Left forelimb (tissue), 1 donor: Measurements from ENCODE around the gene SLCO3A1.
"Not testable (repeated sequence)": the region's sequence is repeated elsewhere in the genome, so short reads cannot be mapped to it uniquely, and the experiment has no call there.

Experiments used
- DNase-seq: peaks from one replicate; pipeline ENCODE4 v3.0.0-alpha.2; 2018; ENCODE audit warnings: low spot score

The SLCO3A1 gene

DNA sequence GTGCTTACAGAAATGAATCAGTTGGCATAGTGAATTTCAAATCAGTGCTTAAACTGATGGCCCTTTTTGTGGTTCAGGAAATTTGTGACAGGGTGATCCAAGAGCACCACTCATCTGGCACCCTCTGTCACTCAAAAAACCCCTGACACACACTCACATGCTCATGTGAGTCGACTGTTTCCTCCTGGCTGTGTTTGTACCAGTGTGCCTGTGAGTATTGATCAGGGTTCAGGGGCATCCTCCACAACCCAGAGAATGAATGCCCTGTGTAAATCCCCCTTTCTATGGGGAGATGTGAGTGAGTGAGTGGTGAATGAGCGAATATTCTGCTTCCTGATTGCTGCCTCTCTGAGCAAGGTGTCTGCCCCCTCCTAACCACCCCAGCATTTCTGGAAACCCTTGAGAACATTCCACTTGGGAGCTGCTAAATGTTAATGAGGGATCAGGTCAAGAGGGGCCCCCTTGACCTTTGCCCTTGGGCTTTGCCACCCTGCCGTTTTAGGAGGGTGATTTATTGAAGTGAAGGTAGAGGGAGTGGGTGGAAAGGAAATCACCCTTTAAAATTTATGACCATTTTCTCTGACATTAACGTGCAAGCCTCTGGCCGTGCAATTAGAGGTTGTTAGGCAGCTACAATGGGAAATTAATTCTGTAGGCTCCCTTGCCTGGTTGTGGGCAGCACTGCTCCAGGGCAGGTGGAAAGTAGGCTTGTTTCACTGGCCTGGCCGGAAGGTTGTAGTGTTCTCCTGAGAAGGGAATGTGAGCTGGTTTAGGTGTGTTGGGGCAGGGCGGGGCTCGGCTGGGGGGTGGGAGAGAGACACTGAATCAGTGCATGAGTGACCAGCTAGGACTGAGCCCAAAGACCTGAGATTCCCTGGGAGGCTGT lies 87.2 kb downstream of the SLCO3A1 start:
- no peak for DNase-seq

DNA sequence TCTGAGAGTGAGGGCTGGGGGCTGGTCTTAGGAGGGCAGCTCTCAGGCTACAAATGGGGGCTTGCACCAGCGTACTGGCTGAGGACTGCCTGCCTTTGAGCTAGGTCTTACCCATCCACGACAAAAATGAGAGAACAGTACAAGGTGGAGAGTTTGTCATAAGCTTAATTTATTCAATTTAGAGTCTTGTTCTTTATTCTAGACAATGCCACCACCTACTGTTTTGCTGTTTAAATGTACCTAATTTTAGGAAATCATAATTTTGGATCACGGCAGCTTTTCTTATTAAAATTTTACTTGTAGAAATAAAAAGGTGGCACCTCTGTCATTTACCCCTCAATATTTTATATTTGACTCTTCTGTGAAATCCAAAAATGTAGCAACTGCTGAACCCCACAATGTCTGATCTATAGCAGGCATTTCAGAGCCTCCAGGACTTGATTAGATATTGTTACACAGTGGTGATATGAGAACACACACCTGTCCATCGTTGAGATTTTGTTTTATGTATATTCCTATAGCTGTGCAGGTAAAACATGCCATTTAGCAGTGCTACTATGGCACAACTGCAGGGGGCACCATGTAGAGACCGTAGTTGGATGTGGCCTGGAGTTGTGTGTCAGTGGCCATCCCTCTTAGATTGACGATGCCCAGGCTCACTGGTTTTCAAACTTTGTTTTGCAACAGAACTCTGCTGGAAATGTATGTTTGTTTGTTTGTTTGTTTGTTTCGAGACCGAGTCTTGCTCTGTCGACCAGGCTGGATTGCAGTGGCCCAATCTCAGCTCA lies 88.6 kb downstream of the SLCO3A1 start:
- no peak for DNase-seq

DNA sequence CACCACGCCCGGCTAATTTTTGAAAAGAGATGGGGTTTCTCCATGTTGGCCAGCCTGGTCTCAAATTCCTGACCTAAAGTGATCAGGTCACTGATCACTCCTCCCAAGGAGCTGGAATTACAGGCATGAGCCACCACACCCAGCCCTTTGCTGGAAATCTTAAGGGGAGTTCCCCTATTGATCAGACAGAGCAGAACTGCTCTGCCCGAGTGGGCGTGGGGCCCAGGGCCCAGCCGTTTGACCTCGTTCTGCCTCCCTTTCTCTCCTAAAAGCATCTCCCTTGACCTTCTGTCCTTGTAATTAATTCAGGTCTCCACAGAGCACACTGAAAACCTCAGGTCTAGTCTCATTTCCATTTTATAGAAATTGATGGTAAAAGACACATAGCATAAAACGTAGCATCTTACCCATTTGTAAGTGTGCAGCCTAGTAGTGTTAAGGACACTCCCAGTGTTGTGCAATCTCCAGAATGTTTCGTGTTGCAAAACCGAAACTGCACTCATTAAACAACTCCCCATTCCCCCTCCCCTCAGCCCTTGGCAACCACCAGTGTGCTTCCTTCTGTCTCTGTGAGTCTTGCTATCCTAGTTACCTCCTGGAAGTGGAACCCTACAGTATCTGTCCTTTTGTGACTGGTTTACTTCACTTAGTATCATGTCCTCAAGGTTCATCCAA lies 89.3 kb downstream of the SLCO3A1 start:
- DNase-seq, result no peak

DNA sequence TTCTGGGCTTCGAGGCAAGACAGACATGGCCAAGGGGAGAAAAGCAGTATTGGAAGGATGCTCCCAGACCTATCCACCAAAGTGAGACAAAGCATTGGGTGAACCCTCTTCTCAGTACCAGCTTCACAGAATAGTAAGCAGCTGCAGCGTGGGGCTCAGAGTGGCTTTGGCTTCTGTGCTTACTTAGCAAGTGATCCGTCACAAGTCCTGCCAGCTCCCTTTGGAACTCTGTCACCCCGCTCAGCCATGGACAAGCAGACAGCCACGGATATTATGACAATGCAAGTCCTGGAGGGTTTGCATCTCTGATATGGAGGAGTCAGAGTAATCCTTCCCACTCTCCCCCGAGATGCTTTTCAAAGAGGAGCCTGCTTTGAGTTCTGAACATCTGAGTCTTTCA lies 90.8 kb downstream of the SLCO3A1 start:
- no peak for DNase-seq

DNA sequence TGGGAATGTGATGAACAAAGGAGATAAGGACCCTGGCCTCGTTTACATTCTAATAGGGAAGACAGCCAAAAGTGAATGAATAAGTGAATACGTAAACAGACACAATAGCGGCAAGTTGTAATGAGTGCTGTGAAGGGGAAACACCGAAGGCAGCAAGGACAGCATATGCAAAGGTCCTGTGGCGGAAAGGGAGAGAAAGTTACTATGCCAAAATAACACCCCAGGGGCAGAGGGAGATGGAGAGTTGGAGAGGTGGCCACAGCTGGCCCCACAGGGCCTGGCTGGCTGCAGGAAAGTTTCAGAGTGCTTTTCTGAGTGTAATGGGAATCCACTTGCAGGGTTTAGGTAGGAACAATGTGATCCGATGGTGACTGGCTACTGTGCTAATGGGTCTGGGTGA lies 91.9 kb downstream of the SLCO3A1 start:
- DNase-seq, result no peak

DNA sequence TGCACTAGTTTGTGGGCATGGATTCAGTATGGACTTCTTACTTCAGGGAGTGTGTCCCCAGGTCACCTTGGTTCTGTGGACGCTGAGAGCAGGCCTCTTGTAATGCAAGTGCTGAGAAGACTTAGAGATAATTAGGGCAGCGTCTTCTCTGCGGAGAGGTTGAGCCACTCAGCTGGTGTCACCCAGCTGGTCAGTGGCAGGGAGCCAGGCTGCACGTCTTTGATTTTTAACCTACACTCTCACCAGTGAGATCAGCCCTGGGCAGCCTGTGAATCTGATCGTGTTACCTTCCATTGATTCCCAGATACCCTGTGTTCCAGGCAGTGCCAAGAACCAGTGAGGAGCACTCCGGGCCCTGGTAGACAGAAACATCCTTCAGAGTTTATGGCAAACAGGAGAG lies 92.6 kb downstream of the SLCO3A1 start:
- no peak for DNase-seq

DNA sequence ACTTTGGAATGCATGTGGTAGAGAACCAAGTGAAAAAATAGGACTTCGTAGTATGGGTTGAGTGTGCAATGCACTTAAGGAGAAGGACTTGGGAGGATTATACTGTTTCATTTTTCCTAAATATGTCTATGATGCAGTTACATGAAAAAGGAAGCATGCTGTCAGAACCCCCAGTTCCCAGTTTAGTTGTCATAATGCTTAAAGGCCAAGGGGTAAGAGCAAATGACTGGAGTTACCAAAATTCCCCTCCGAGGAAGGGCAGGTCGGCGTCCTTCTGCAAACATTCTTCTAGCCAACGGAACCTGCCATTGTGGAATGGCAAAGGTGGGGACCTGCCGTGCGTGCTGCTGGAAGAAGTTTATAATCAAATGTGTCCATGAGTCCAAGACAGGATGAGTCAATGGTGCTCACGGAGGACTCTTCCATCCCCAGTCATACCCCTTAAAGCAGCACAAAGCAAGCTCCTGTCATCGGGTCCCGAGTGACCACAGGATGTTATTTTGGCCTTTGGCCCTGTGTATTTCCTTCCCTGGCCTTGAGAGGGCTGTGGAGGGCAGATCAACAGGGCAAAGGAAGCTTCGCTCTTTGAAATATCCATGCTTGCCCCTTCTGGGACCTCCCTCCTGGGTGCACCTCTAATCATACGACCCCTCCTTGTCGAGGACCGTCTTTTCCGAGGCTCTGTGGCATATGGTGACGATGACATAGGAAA lies 93.2 kb downstream of the SLCO3A1 start:
- no peak for DNase-seq

DNA sequence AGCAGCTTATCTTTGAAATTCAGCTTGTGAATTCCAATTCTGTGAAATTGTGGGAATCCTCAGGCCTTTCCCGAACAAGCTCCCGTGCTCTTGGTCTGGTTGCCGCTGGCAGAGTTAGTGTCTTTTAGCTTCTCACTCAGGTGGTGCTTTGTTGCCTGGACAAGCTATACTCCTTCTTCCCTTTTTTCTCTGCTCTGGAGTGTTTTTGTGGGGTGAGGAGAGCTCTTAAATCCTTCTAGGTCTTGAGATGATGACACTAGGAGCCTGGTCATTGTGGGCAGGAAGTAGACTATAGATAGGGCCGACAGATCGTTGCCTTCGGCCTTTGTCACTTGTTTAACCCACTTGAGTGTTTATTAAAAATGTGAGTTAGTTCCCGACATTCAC lies 93.8 kb downstream of the SLCO3A1 start:
- DNase-seq, result no peak

DNA sequence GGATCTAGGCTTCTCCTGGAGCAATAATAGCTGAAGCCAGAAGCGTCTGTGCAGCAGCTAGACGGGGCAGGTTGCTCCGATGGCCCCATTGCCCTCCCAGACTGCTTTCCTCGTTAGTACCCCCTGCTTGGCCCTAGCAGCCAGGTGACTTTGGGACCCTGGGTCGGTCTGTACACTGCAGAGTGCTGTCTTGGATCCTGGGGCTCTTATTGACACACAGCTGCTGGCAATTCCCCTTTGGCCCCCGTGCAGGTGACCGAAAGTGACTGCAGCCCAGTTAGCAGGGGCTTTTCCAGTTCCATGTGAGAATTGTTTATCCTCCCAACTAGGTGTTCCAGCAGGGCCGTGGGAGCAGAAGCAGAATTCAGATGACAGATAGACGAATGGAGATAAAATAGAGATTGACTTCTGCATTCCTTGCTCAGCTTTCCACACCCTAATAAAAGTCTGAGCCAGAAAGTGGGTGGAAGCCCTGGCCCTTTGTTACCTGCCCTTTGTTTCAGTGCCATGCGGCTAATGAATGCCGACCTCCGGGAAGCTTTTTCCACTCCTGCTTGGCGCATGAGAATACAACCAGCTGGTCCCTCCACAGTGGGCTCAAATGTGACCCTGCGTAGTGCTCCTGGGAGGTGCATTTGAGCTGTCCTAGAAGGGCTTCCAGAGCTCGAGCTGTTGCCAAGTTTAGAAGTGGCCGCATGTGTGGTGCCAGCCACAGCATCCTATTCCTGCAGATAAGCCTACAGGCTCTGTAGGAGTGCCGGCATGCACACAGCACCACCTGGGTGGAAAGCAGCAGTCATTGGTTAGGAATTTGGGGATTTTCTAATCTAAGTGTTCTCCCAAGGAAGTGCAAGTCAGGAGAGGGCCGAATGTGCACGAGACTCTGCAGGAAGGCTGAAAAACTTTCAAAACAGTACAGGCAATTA lies 94.4 kb downstream of the SLCO3A1 start:
- no peak for DNase-seq

DNA sequence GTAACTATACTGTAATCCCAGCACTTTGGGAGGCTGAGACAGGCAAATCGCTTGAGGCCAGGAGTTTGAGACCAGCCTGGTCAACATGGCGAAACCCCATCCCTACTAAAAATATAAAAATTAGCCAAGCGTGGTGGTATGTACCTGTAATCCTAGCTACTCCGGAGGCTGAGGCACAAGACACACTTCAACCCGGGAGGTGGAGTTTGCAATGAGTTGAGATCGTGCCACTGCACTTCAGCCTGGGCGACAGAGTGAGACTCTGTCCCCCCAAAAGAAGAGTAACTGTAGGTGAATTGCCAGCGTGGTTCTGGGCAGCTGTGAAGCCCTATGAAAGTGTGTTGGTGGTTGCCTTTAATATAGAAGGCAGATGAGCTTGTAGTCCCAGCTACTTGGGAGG lies 95.9 kb downstream of the SLCO3A1 start:
- DNase-seq, result no peak

DNA sequence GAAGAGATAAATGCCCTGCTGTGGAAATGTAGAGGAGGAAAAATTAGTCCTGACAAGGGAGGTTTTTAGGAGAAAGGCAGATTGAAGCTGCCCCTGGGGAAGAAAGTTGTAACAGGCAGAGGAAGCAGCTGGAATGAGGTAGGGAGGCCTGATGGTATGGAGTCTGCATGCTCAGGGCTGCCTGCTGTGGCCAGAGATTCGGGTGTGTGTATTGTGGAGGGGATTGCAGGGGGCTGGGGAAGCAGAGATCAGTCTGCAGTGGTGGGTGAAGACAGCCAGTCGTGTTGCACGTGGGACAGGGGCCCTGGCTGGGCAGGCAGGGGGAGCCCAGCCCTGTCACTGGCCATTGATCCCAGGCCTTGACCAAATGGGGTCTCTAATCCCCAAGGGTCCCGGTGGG lies 96.5 kb downstream of the SLCO3A1 start:
- DNase-seq, result no peak

DNA sequence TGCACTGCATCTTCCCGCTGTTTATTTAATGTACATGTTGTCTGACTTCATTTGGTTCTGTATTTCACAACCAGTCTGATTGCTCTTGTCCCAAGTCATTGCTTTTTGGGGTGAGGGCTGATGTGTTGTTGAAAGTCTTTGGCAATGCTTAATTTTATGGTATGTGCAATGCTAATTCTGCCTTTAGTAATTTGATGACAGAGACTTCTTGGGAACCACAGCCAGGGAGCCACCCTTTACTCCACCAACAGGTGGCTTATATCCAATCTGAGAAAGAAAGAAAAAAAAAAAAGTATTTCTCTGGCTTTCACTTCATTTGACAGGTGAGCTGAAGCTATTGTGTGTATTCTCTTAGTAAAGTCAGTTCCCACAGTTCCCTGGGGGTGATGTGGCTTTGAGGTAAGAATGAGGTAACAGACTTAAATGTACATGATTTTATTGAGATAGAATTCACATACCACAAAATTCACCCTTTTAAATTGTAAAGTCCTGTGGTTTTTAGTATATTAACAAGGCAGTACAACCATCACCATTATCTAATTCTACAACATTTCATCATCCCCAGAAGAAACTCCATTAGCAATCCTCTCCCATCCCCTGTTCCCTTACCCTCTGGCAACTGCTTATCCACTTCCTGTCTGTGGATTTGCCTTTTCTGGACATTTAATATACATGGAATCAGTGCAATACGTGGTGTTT lies 97.3 kb downstream of the SLCO3A1 start:
- no peak for DNase-seq

DNA sequence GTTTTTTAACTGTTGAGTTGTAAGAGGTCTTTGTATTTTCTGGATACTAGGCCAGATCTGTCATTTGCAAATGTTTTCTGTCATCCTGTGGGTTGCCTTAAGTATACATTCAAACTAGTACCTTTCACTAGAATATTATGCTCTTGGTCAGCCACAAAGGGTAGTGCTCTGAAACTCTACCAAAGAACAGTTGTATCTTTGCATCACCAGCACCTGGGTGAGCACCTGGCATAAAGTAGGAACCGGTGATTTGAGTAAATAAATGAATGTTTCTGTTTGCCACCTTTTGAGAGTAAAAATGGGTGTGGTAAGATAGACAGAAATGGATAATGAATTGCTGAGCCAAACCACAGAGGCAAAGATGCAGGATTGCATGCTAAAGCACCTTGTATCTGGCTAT lies 98.7 kb downstream of the SLCO3A1 start:
- no peak for DNase-seq

DNA sequence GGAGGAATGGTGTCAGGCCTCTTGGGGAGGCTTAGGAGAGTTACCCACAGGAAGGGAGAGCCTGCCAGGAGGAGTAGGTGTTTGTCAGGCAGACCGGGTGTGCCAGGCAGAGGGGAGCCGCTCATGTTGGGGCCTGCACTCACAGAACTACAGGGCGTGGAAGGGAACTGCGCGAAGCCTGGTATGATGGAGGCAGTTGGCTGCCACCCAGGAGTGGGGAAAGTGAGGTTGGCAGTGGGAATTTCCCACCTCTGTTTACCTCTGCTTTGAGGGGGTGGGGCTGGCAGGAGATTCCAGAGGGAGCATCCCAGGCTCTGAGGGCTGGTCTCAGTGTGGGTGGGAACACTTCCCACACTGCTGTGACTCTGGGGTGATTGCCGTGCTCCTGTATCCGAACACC lies 99.9 kb downstream of the SLCO3A1 start:
- no peak for DNase-seq

DNA sequence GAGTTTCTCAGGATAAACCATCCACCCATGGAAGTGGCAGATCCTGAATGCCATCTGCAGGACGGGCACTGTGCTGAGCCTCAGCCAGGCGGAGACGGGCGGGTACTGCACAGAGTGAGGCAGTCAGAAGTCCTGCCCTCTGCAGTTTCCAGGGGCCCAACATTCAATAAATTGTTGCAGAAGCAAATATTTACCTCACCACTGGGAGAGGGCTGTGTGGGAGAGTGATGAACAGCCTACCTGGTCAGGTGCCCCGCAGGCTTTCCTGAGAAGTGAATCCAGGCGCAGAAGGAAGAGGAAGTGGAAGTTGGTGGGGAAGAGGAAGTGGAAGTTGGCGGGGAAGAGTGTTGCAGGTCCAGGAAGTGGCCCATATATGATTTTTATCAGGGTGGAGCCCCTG lies 100.8 kb downstream of the SLCO3A1 start:
- DNase-seq, result no peak

DNA sequence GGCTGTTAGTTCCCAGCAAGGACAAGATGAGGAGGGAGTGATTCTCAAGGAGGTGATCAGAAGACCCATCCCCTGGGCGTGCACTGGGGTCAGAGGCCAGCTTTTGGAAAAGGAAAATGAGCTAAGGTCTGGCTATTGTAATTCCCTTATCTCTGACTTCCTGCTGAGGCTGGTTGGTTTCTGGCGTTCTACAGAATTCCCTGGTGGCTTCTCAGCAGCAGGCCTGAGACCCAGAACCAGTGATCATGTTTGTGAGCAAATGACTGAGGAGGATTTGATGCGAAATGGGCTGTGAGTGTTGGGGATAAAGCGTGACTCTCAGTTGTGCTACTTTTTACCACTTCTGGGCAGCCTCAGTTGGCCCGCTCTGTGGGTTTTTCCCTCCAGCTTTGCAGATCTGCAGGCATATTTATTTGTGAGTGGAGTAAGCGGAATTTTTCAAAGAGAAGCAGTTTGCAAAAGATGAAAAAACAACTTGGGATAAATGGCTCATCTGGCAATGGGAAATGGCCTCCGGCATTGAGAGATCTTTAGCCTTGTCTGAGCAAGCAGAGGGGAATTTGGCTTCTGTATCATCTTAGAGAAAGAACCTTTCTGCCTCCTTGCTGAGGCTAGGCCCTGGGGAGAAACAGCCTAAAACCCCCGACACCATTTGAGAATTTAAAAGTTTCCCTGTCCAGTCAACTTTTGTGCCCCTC lies 102.7 kb downstream of the SLCO3A1 start:
- DNase-seq, result no peak

DNA sequence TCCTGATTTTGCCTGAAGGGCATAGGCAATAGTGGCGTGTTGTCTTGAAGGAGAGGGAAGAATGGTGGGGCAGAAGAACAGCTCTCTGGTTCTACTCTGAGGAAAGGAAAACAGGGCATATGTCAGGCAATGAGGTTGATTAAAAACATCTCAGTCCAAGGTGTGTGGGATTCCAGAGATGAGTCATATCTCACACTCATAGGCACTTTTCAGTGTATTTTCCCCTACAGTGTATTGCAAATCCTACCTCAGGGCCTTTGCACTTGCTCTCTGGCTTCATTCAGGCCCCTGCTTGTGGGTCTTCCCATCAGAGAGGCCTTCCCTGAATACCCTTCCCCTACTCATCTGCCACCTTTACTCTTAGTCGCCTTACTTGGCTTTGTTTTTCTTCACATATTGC lies 107.8 kb downstream of the SLCO3A1 start:
- DNase-seq, result no peak

DNA sequence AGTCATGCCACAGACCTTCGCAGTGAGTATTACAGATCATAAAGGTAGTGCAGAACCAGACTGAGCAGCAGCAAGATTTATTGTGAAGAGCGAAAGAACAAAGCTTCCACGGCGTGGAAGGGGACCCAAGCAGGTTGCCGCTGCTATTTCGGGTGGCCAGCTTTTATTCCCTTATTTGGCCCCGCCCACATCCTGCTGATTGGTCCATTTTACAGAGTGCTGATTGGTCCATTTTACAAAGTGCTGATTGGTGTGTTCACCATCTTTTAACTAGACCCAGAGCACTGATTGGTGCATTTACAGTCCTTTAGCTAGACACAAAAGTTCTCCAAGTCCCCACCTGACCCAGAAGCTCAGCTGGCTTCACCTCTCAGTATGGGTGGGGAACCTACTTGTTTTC lies 110.2 kb downstream of the SLCO3A1 start:
- not testable (repeated sequence) for DNase-seq

DNA sequence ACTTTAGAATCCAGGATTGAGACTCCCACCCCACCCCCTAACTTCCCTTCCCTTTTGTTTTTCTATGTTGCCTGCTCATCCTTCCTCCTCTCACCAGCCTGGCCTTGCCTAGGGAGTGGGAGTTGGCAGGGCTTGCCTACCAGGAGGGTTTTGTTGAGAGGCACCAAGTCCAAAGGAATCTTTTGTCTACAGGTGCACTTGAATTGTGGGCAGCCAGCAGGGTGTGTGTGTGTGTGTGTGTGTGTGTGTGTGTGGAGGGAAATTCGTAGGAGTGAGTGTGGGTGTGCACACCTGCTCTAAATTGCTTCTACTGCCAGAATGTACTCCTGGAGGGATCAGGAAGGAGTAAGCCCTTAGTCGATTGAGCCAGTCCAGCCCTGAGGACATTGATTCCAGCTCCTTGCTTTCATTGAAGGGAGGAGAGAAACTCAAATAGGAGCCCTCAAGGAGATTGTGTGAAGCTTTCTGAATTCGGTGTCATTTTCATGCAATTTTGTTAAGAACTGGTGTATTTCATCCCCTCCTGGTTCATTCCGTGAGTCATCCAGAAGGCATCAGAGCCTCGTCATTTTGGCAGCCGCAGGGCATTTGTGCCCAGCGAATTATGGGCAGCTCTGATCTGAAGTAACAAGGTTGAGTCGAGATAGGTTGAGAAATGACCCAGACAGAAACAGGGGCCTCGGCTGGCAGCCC lies 112.1 kb downstream of the SLCO3A1 start:
- no peak for DNase-seq
